Activated CD4-positive, alpha-beta T cell treated with anti-CD3 and anti-CD28 coated beads, Interleukin-2, amount 10 ng/mL, durations not matched to agents 7 days and 5 days (primary cell): ENCODE measurements around the gene SOCS7. TPM values are rescaled to one million over a fixed set of nuclear protein-coding genes. Genes with fewer than 3 reads are reported as not detected.

Source experiments
- CTCF ChIA-PET: fragments of 350-600 bp; sonication (Branson Sonifier 250); formaldehyde crosslinking; loops from one replicate; lab custom pipeline; 2021; ENCODE audit warnings: antibody characterized with exemption; lab: Charles Lee
- POLR2A ChIA-PET: fragments of 350-600 bp; sonication (Branson Sonifier 250); formaldehyde crosslinking; loops from one replicate; lab custom pipeline; 2021; ENCODE audit warnings: antibody characterized with exemption; lab: Charles Lee
- DNase-seq: peaks from one replicate; pipeline ENCODE4 v3.0.0-alpha.2; 2020
- H3K27ac Mint-ChIP-seq: one replicate; pipeline ENCODE4 v1.8.0; 2021; ENCODE audit warnings: mild to moderate bottlenecking, moderate library complexity, mixed read lengths
- H3K27me3 Mint-ChIP-seq: one replicate; pipeline ENCODE4 v1.8.0; 2021; ENCODE audit warnings: mixed read lengths
- H3K36me3 Mint-ChIP-seq: one replicate; pipeline ENCODE4 v1.8.0; 2021; ENCODE audit warnings: low read depth, mixed read lengths
- H3K4me1 Mint-ChIP-seq: one replicate; pipeline ENCODE4 v1.8.0; 2021; ENCODE audit warnings: mixed read lengths
- H3K4me3 Mint-ChIP-seq: one replicate; pipeline ENCODE4 v1.8.0; 2021; ENCODE audit warnings: mild to moderate bottlenecking, moderate library complexity, mixed read lengths
- H3K9me3 Mint-ChIP-seq: one replicate; pipeline ENCODE4 v1.8.0; 2021; ENCODE audit warnings: mixed read lengths
- total RNA-seq, 2 experiments: library from RNA; stranded (reverse); gene quantifications; one replicate each; pipeline ENCODE4 v1.2.3, GENCODE V29; 2021

SOCS7 gene
- total RNA-seq, 2 experiments from 2014 or later = 12.4 to 16.2 TPM

DNA sequence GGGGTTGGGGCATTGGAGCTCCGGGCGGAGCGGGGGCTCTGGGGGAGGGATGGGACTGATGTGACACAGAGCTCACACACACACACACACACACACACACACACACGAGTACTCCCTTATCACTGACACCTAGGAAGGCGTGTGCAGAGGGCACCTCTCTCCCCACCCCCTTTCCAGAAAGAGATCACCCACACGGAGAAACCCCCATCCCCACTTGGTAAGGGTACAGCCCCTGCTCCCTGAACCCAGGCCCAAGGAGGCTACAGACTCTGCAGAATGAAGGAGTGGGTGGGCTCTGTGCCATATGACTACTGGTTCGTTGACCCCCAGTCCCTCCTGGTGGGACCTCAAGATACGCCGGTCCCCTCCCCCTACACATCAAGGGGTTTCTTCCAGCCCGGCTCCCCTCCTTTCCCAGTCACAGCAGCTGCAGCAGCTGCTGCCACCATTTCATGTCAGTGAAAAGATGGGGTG lies 67.9 kb downstream of the SOCS7 start:
- H3K4me1 Mint-ChIP-seq = peaks cover 14% of the 10 kb centered on the region
- DNase-seq = no peak
- H3K36me3 Mint-ChIP-seq = no peaks in the 10 kb centered on the region
- H3K9me3 Mint-ChIP-seq = no peaks in the 10 kb centered on the region
- H3K4me3 Mint-ChIP-seq = no peak overlapping the region
- peaks cover 46% of the 10 kb centered on the region for H3K27me3 Mint-ChIP-seq
- ChIA-PET CTCF (interaction anchor here (1.2 to 1.3 kb wide), 2 partner anchors 16 to 70 kb away, joined by 3 read pairs; no protein-coding TSS in a partner anchor), POLR2A (no interaction called here)
- no peak overlapping the region for H3K27ac Mint-ChIP-seq

GRCh38 chr17:38420518-38420917 lies 68.9 kb downstream of the SOCS7 start:
- Mint-ChIP-seq H3K9me3 (no peaks in the 10 kb centered on the region), H3K36me3 (no peaks in the 10 kb centered on the region), H3K27me3 (peaks cover 50% of the 10 kb centered on the region), H3K4me1 (peaks cover 6% of the 10 kb centered on the region), H3K27ac (no peak overlapping the region), H3K4me3 (no peak overlapping the region)
- POLR2A ChIA-PET = no interaction called here
- CTCF ChIA-PET = interaction anchor here (0.6 to 1.6 kb wide), 4 partner anchors 11 to 247 kb away, joined by 3 read pairs; no protein-coding TSS in a partner anchor
- no peak for DNase-seq

GRCh38 chr17:38421171-38421841 lies 69.7 kb downstream of the SOCS7 start:
- H3K27ac Mint-ChIP-seq = no peak overlapping the region
- H3K9me3 Mint-ChIP-seq = no peaks in the 10 kb centered on the region
- no peak overlapping the region for H3K4me3 Mint-ChIP-seq
- ChIA-PET POLR2A (no interaction called here), CTCF (interaction anchor here (1.0 to 1.6 kb wide), 4 partner anchors 10 to 246 kb away, joined by 3 read pairs; no protein-coding TSS in a partner anchor)
- DNase-seq = no peak
- H3K27me3 Mint-ChIP-seq = peaks cover 52% of the 10 kb centered on the region
- no peaks in the 10 kb centered on the region for H3K36me3 Mint-ChIP-seq
- H3K4me1 Mint-ChIP-seq = peaks cover 3% of the 10 kb centered on the region

- DNase-seq = no peak
- H3K36me3 Mint-ChIP-seq = no peaks in the 10 kb centered on the region
- CTCF ChIA-PET = interaction anchor here (0.8 to 1.6 kb wide), 5 partner anchors 13 to 246 kb away, joined by 3 to 4 read pairs (median 3); no protein-coding TSS in a partner anchor
- peaks cover 3% of the 10 kb centered on the region for H3K4me1 Mint-ChIP-seq
- POLR2A ChIA-PET = no interaction called here
- no peak overlapping the region for H3K27ac Mint-ChIP-seq
- H3K9me3 Mint-ChIP-seq = no peaks in the 10 kb centered on the region
- no peak overlapping the region for H3K4me3 Mint-ChIP-seq
- peaks cover 49% of the 10 kb centered on the region for H3K27me3 Mint-ChIP-seq
Measured at GRCh38 chr17:38421871-38422827, 70.5 kb downstream of the SOCS7 start.

DNA sequence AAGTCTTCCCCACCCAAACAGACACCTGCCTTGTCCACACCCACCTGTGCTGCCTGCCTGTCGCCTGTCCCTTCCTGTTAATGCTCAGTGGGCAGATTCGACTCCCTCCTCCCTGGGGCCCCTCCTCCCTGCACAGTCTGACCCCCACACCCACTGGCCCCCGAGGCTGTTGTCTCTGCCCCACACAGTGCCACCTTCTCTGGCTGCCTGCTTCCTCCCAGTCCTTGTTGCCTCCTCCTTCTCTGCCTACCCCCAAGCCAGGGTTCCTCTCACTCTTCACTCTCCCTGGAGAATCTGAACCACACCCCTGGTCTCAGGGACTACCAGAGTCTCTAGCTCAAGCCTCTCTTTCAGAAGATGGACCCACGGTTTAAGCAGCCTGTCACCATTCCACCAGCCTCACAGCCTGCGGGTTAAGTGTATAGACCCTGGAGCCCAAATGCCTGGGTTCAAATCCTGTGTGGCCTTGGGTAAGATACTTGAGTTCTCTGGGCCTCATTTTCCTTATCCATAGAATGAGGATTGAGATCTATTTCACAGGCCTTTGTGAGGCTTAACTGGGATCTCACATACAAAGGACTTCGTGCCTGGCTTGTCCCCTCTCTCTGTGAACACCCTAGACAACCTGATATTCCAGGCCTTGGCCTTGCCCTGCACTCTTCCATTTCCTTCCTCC lies 72.8 kb downstream of the SOCS7 start:
- Mint-ChIP-seq H3K9me3 (no peaks in the 10 kb centered on the region), H3K36me3 (no peaks in the 10 kb centered on the region), H3K4me1 (peaks cover 7% of the 10 kb centered on the region), H3K27ac (no peak overlapping the region), H3K4me3 (no peak overlapping the region), H3K27me3 (peaks cover 38% of the 10 kb centered on the region)
- CTCF ChIA-PET = interaction anchor here (0.6 to 1.6 kb wide), 8 partner anchors 10 to 162 kb away, joined by 3 to 12 read pairs (median 5); no protein-coding TSS in a partner anchor
- POLR2A ChIA-PET = no interaction called here
- DNase-seq = no peak

- Mint-ChIP-seq H3K4me1 (peaks cover 8% of the 10 kb centered on the region), H3K4me3 (no peak overlapping the region), H3K27me3 (peaks cover 38% of the 10 kb centered on the region), H3K36me3 (no peaks in the 10 kb centered on the region), H3K9me3 (no peaks in the 10 kb centered on the region), H3K27ac (no peak overlapping the region)
- ChIA-PET CTCF (interaction anchor here (0.7 kb wide), 1 partner anchor 150 kb away, joined by 3 read pairs; no protein-coding TSS in a partner anchor), POLR2A (no interaction called here)
- DNase-seq = no peak
Measured at GRCh38 chr17:38425031-38425430, 73.4 kb downstream of the SOCS7 start.

DNA sequence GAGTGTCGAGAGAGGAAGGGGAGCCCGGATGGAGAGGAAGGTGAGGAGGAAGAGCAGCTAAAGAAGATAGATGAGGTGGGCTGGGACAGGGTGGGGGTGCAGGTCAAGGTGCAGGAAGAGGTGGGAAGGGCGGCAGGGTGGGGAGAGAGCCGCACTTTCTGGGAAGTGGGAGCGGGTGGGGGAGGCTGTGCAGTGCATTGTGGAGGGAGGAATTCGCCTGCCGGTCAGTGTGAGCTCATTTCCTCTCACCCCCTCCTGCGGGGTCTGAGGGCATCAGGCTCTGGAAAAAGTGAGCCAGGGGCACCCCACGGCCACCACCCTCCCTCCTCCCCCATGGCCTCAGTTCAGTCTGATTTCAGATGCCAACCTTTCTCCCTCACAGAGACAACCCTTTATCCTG lies 74.1 kb downstream of the SOCS7 start:
- Mint-ChIP-seq H3K4me3 (no peak overlapping the region), H3K9me3 (no peaks in the 10 kb centered on the region), H3K27ac (no peak overlapping the region), H3K36me3 (no peaks in the 10 kb centered on the region), H3K27me3 (peaks cover 39% of the 10 kb centered on the region), H3K4me1 (peaks cover 8% of the 10 kb centered on the region)
- ChIA-PET CTCF (interaction anchor here (1.2 to 1.3 kb wide), 2 partner anchors 71 to 158 kb away, joined by 3 to 4 read pairs; no protein-coding TSS in a partner anchor), POLR2A (no interaction called here)
- no peak for DNase-seq

GRCh38 chr17:38426441-38426840 lies 74.8 kb downstream of the SOCS7 start:
- ChIA-PET POLR2A (no interaction called here), CTCF (interaction anchor here (1.2 to 1.6 kb wide), 3 partner anchors 71 to 158 kb away, joined by 3 to 4 read pairs (median 3); no protein-coding TSS in a partner anchor)
- Mint-ChIP-seq H3K36me3 (no peaks in the 10 kb centered on the region), H3K27ac (no peak overlapping the region), H3K4me3 (no peak overlapping the region), H3K27me3 (peaks cover 32% of the 10 kb centered on the region), H3K4me1 (peaks cover 8% of the 10 kb centered on the region), H3K9me3 (no peaks in the 10 kb centered on the region)
- DNase-seq = no peak

- CTCF ChIA-PET = interaction anchor here (1.0 to 1.6 kb wide), 2 partner anchors 78 to 303 kb away, joined by 3 to 4 read pairs; no protein-coding TSS in a partner anchor
- Mint-ChIP-seq H3K4me3 (peak overlapping the region; percentile 58), H3K9me3 (no peaks in the 10 kb centered on the region), H3K36me3 (no peaks in the 10 kb centered on the region), H3K4me1 (peaks cover 8% of the 10 kb centered on the region), H3K27ac (no peak overlapping the region), H3K27me3 (peaks cover 29% of the 10 kb centered on the region)
- DNase-seq = no peak
- POLR2A ChIA-PET = no interaction called here
Measured at GRCh38 chr17:38427160-38427949, 75.7 kb downstream of the SOCS7 start.

DNA sequence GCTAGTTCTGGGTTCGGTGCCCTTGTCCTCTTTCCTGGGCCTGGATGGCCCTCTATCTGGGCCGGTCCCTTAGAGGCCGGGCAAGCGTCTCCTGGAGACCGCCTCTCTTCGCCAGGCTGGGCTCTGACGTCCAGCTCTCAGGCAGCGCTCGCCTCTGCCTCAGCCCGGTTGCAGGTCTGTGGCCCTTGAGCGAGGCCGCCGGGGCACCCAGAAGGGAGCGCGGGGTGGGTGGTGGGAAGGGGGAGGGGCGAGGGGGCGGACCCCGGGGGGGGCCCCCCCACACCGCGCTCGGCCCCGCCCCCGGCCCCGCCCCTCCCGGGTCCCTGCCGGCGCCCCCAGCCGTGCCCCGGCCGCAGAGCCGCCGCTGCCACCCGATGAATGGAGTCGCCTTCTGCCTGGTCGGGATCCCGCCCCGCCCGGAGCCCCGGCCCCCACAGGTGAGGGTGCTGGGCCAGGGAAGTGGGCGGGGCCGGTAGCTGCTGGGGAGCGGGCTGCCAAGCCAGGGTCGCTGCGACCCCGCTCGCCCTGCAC lies 76.5 kb downstream of the SOCS7 start, which contains the start of gene ARHGAP23:
ARHGAP23 (plus strand) TSS at position 353 of the 531 bp plus-strand sequence; CDS start at position 375, 22 bp downstream.
- Mint-ChIP-seq H3K27me3 (peaks cover 26% of the 10 kb centered on the region), H3K4me3 (peak within 1 kb of the TSS; percentile 58), H3K4me1 (peaks cover 8% of the 10 kb centered on the region), H3K9me3 (no peaks in the 10 kb centered on the region), H3K36me3 (no peaks in the 10 kb centered on the region), H3K27ac (no peak within 1 kb of the TSS)
- DNase-seq = peak; percentile 15
- ChIA-PET CTCF (interaction anchor here (0.8 to 1.3 kb wide), 2 partner anchors 10 to 14 kb away, joined by 3 to 5 read pairs; no protein-coding TSS in a partner anchor), POLR2A (no interaction called here)
